A673 (cell line): ENCODE measurements around the gene TXNDC5.

Experiments used
- CTCF ChIP-seq: fragments of 300-800, 200-600 bp; sonication (generic); conservative IDR thresholded peaks from 2 replicates; pipeline ENCODE4 v1.5.1; 2017; ENCODE audit warnings: low read depth, mild to moderate bottlenecking, antibody characterized with exemption, low read length, moderate library complexity, mixed read lengths
- EZH2 ChIP-seq: fragments of 200-600 bp; sonication (generic); IDR thresholded peaks from 2 replicates; pipeline ENCODE4 v1.6.1; 2017; ENCODE audit warnings: borderline replicate concordance, low read depth, mild to moderate bottlenecking, mixed read lengths, antibody characterized with exemption, low read length; ENCODE audit not compliant: poor library complexity, severe bottlenecking

- TF ChIP-seq CTCF (no peak), EZH2 (no peak)
Measured at GRCh38 chr6:7902867-7903266, 7.7 kb downstream of the TXNDC5 start.
